Measurements from ENCODE around the gene GRM1. TPM values are rescaled to one million over a fixed set of nuclear protein-coding genes. Genes with fewer than 3 reads are reported as not detected.

The GRM1 gene
- total and polyA plus RNA-seq, 2 donors, result 0.01 to 0.16 TPM

Small RNA genes within 50 kb of the gene (small RNA-seq; reads per million reads assigned to genes)
- gene RNA5SP222, result not detected

Other genes with a start within 250 kb of the GRM1 start
- gene FBXO30, start 214.3 kb upstream of the GRM1 start, total RNA-seq, result 31.7 TPM
- 11.5 TPM for gene FBXO30, start 214.3 kb upstream of the GRM1 start, polyA plus RNA-seq
- gene SHPRH, start 64.7 kb upstream of the GRM1 start, total RNA-seq, result 82.9 TPM
- gene SHPRH, start 64.7 kb upstream of the GRM1 start, polyA plus RNA-seq, result 7.0 TPM

Data from urinary bladder (tissue), 2 donors.